Psoas muscle (tissue), 7 donors: ENCODE data around the gene APOBEC2. TPM values are rescaled to one million over a fixed set of nuclear protein-coding genes. Genes with fewer than 3 reads are reported as not detected.

Source experiments
- polyA plus RNA-seq, 3 donors: library from polyadenylated mRNA; stranded (reverse); fragments of 200-250 nt; gene quantifications; one replicate each; pipeline ENCODE4 v1.2.3, GENCODE V29; 2013
- total RNA-seq, 4 donors: library from RNA; stranded (reverse); fragmentation: NEBNext Ultra II Directional in 2 of 4; extraction: Animal tissue kit (Norgen Biotek cat#: 25700) in 2 of 4; gene quantifications; one replicate each; pipeline versions ENCODE4 v1.2.1 to v1.2.4, GENCODE V29; 2021 to 2023
- donor health status: healthy with polysubstance abuse.
- donor health status: DM: no; HTN: no; CAD: no; lungs with moderate emphysema.
- donor health status: Bipolar disorder and iron deficiency.
- donor health status: healthy.
- donor health status: DM: no; HTN: no; CAD: no.
- donor health status: DM: no; HTN: no; CAD: no.
- donor health status: DM: yes; HTN: yes; CAD: no.

APOBEC2 gene
- total and polyA plus RNA-seq, 7 donors, result 16.4 to 511 (median 141) TPM

Other genes starting within 250 kb of the APOBEC2 start
- gene UNC5CL, start 14.0 kb upstream of the APOBEC2 start, total RNA-seq, result under 1 TPM; 0.14 to 0.43 (median 0.28) TPM
- gene UNC5CL, start 14.0 kb upstream of the APOBEC2 start, polyA plus RNA-seq, result under 1 TPM; 0.18 to 0.90 (median 0.33) TPM
- gene TSPO2, start 10.7 kb upstream of the APOBEC2 start, total RNA-seq, result under 1 TPM in 1 of 4 donors, not detected in 3; 0.27 TPM
- gene TSPO2, start 10.7 kb upstream of the APOBEC2 start, polyA plus RNA-seq, result not detected
- 10 to 100 TPM; 13.5 to 23.4 (median 16.6) TPM for gene OARD1, start 19.2 kb downstream of the APOBEC2 start, total RNA-seq
- gene OARD1, start 19.2 kb downstream of the APOBEC2 start, polyA plus RNA-seq, result 10 to 100 TPM; 24.6 to 74.6 (median 52.3) TPM
- 10 to 100 TPM; 11.8 to 14.1 (median 13.0) TPM for gene NFYA, start 19.8 kb downstream of the APOBEC2 start, total RNA-seq
- gene NFYA, start 19.8 kb downstream of the APOBEC2 start, polyA plus RNA-seq, result 10 to 100 TPM in 2 of 3 donors, 1 to 10 TPM in 1; 2.7 to 14.2 (median 10.4) TPM
- under 1 TPM in 1 of 4 donors, not detected in 3; 0.39 TPM for gene TREML1, start 101.1 kb downstream of the APOBEC2 start, total RNA-seq
- gene TREML1, start 101.1 kb downstream of the APOBEC2 start, polyA plus RNA-seq, result under 1 TPM in 1 of 3 donors, not detected in 2; 0.04 TPM
- gene TREM2, start 109.9 kb downstream of the APOBEC2 start, total RNA-seq, result under 1 TPM in 3 of 4 donors, not detected in 1; 0.42 to 0.73 (median 0.49) TPM
- gene TREM2, start 109.9 kb downstream of the APOBEC2 start, polyA plus RNA-seq, result under 1 TPM; 0.12 to 0.38 (median 0.17) TPM
- gene TREML2, start 147.9 kb downstream of the APOBEC2 start, total RNA-seq, result under 1 TPM; 0.06 to 0.20 (median 0.10) TPM
- gene TREML2, start 147.9 kb downstream of the APOBEC2 start, polyA plus RNA-seq, result under 1 TPM in 1 of 3 donors, not detected in 2; 0.01 TPM
- not detected for gene TREML4, start 175.1 kb downstream of the APOBEC2 start, total RNA-seq
- gene TREML4, start 175.1 kb downstream of the APOBEC2 start, polyA plus RNA-seq, result under 1 TPM in 1 of 3 donors, not detected in 2; 0.01 TPM
- 1 to 10 TPM in 1 of 4 donors, under 1 TPM in 3; 0.54 to 3.0 (median 0.65) TPM for gene TREM1, start 233.5 kb downstream of the APOBEC2 start, total RNA-seq
- gene TREM1, start 233.5 kb downstream of the APOBEC2 start, polyA plus RNA-seq, result 1 to 10 TPM in 1 of 3 donors, under 1 TPM in 2; 0.21 to 4.0 (median 0.26) TPM